Ovary (tissue), 3 donors: ENCODE results near the gene RIN3.

Experiments used
- POLR2A ChIP-seq: fragments of 450-650 bp; IDR thresholded peaks from one replicate; pipeline ENCODE4 v1.6.1; 2017; ENCODE audit warnings: antibody characterized with exemption, mild to moderate bottlenecking, moderate library complexity
- TF ChIP-seq, protein P1 (sequence below), 3 donors: fragments of 450-650 bp in 2 of 3; fragments of 200-600 bp in 1 of 3; IDR thresholded peaks; one replicate each; pipeline versions ENCODE4 v1.5.1 to v1.8.0; 2016 to 2022; ENCODE audit warnings: antibody characterized with exemption in 3 of 3, mild to moderate bottlenecking in 1 of 3
- donor health status: DM: no; HTN: no; CAD: no.

GRCh38 chr14:92658160-92658559 is 144.6 kb downstream of the RIN3 start:
- TF ChIP-seq POLR2A = no peak
- TF ChIP-seq, protein P1, sequence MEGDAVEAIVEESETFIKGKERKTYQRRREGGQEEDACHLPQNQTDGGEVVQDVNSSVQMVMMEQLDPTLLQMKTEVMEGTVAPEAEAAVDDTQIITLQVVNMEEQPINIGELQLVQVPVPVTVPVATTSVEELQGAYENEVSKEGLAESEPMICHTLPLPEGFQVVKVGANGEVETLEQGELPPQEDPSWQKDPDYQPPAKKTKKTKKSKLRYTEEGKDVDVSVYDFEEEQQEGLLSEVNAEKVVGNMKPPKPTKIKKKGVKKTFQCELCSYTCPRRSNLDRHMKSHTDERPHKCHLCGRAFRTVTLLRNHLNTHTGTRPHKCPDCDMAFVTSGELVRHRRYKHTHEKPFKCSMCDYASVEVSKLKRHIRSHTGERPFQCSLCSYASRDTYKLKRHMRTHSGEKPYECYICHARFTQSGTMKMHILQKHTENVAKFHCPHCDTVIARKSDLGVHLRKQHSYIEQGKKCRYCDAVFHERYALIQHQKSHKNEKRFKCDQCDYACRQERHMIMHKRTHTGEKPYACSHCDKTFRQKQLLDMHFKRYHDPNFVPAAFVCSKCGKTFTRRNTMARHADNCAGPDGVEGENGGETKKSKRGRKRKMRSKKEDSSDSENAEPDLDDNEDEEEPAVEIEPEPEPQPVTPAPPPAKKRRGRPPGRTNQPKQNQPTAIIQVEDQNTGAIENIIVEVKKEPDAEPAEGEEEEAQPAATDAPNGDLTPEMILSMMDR (IDR thresholded peaks at IDR 0.05) = no peak
